Neural cell (in vitro differentiated cells): Measurements from ENCODE around the gene ITGAD. TPM values are rescaled to one million over a fixed set of nuclear protein-coding genes. Genes with fewer than 3 reads are reported as not detected.

Experiments used
- H2AFZ ChIP-seq: fragments of 200-600, 300-800 bp; sonication (generic), shearing (Covaris generic); 2 replicates; pipeline ENCODE4 v1.6.0; 2014; ENCODE audit warnings: low read depth, mild to moderate bottlenecking, antibody characterized with exemption, low read length, moderate library complexity
- H3F3A ChIP-seq: fragments of 200-600 bp; shearing (Covaris generic); 2 replicates; pipeline ENCODE4 v1.6.1; 2016; ENCODE audit warnings: mild to moderate bottlenecking, moderate library complexity, mixed read lengths, antibody characterized with exemption, low read length; ENCODE audit not compliant: insufficient read depth, poor library complexity, severe bottlenecking
- H3K27ac ChIP-seq: fragments of 200-600, 300-800 bp; sonication (generic), shearing (Covaris generic); 2 replicates; pipeline ENCODE4 v1.5.1; 2014; ENCODE audit warnings: mild to moderate bottlenecking, low read length, moderate library complexity
- H3K27me3 ChIP-seq: fragments of 300-800, 200-600 bp; sonication (generic), shearing (Covaris generic); 2 replicates; pipeline ENCODE4 v1.6.0; 2014; ENCODE audit warnings: mild to moderate bottlenecking, low read depth, low read length, moderate library complexity; ENCODE audit not compliant: insufficient read depth
- H3K36me3 ChIP-seq: fragments of 300-800, 200-600 bp; sonication (generic), shearing (Covaris generic); 2 replicates; pipeline ENCODE4 v1.5.1; 2014; ENCODE audit warnings: mild to moderate bottlenecking, antibody characterized with exemption, low read length, moderate library complexity; ENCODE audit not compliant: insufficient read depth
- H3K4me2 ChIP-seq: fragments of 300-800, 200-600 bp; sonication (generic), shearing (Covaris generic); 2 replicates; pipeline ENCODE4 v1.6.0; 2014; ENCODE audit warnings: mild to moderate bottlenecking, low read length
- H3K4me3 ChIP-seq: fragments of 300-800, 200-600 bp; sonication (generic), shearing (Covaris generic); 2 replicates; pipeline ENCODE4 v1.5.1; 2014; ENCODE audit warnings: mild to moderate bottlenecking, low read length, moderate library complexity
- H3K79me2 ChIP-seq: fragments of 200-600 bp; shearing (Covaris generic); replicated peaks from 2 replicates; pipeline ENCODE4 v1.6.0; 2014; ENCODE audit warnings: mild to moderate bottlenecking, low read length, moderate library complexity; ENCODE audit not compliant: insufficient read depth
- H3K9ac ChIP-seq: fragments of 300-800, 200-600 bp; sonication (generic), shearing (Covaris generic); 2 replicates; pipeline ENCODE4 v1.6.1; 2016; ENCODE audit warnings: mild to moderate bottlenecking, low read length, mixed read lengths
- H3K9me2 ChIP-seq: fragments of 200-600 bp; shearing (Covaris generic); 2 replicates; pipeline ENCODE4 v1.6.1; 2016; ENCODE audit warnings: mild to moderate bottlenecking, low read length, mixed read lengths; ENCODE audit not compliant: insufficient read depth
- H3K9me3 ChIP-seq: fragments of 200-600, 300-800 bp; sonication (generic), shearing (Covaris generic); 2 replicates; pipeline ENCODE4 v1.6.1; 2016; ENCODE audit warnings: mild to moderate bottlenecking, mixed run types, low read length, moderate library complexity, mixed read lengths
- H4K20me1 ChIP-seq: fragments of 200-600 bp; shearing (Covaris generic); 2 replicates; pipeline ENCODE4 v1.6.1; 2016; ENCODE audit warnings: mild to moderate bottlenecking, mixed run types; ENCODE audit not compliant: insufficient read depth
- CTCF ChIP-seq: fragments of 450-650 bp; IDR thresholded peaks from 2 replicates; pipeline ENCODE4 v1.5.1; 2014; ENCODE audit warnings: antibody characterized with exemption, mild to moderate bottlenecking, moderate library complexity; ENCODE audit not compliant: poor library complexity, severe bottlenecking
- EP300 ChIP-seq: fragments of 450-650 bp; conservative IDR thresholded peaks from 2 replicates; pipeline ENCODE4 v1.6.1; 2014; ENCODE audit warnings: antibody characterized with exemption, mild to moderate bottlenecking, moderate library complexity; ENCODE audit not compliant: poor library complexity, severe bottlenecking
- EZH2 ChIP-seq: fragments of 200-600, 300-800 bp; shearing (Covaris generic), sonication (generic); IDR thresholded peaks from 2 replicates; pipeline ENCODE4 v1.6.1; 2014; ENCODE audit warnings: antibody characterized with exemption, low read length, borderline replicate concordance, mild to moderate bottlenecking; ENCODE audit not compliant: insufficient read depth, poor library complexity, severe bottlenecking
- MXI1 ChIP-seq: fragments of 450-650 bp; conservative IDR thresholded peaks from 2 replicates; pipeline ENCODE4 v1.6.1; 2014; ENCODE audit warnings: antibody characterized with exemption, mild to moderate bottlenecking; ENCODE audit not compliant: poor library complexity, severe bottlenecking
- POLR2AphosphoS5 ChIP-seq: IDR thresholded peaks from 2 replicates; pipeline ENCODE4 v1.6.1; 2012
- RAD21 ChIP-seq: fragments of 450-650 bp; conservative IDR thresholded peaks from 2 replicates; pipeline ENCODE4 v1.6.1; 2014; ENCODE audit warnings: antibody characterized with exemption, mild to moderate bottlenecking, moderate library complexity
- REST ChIP-seq: IDR thresholded peaks from 2 replicates; pipeline ENCODE4 v1.6.1; 2012; ENCODE audit warnings: borderline replicate concordance
- SMC3 ChIP-seq: fragments of 450-650 bp; conservative IDR thresholded peaks from 2 replicates; pipeline ENCODE4 v1.6.1; 2014; ENCODE audit warnings: antibody characterized with exemption, mild to moderate bottlenecking, moderate library complexity; ENCODE audit not compliant: poor library complexity
- TAF1 ChIP-seq: IDR thresholded peaks from 2 replicates; pipeline ENCODE4 v1.6.1; 2012; ENCODE audit warnings: low read depth
- polyA plus RNA-seq: library from polyadenylated mRNA; depleted of rRNA; stranded (reverse); fragments of >200 nt; gene quantifications from 2 replicates; pipeline ENCODE4 v1.2.3, GENCODE V29; 2014

The ITGAD gene
- polyA plus RNA-seq, 1 donor from 2014 or later, result not detected

- Histone ChIP-seq H3K27ac (no peak overlapping the region), H3K27me3 (no peaks in the 10 kb centered on the region), H3K9ac (no peak overlapping the region), H3F3A (peaks cover 8% of the 10 kb centered on the region), H4K20me1 (no peaks in the 10 kb centered on the region), H3K36me3 (no peaks in the 10 kb centered on the region), H3K9me2 (no peaks in the 10 kb centered on the region), H3K9me3 (no peaks in the 10 kb centered on the region), H2AFZ (no peak overlapping the region), H3K79me2 (peaks cover 15% of the 10 kb centered on the region), H3K4me2 (no peak overlapping the region), H3K4me3 (no peak overlapping the region)
- TF ChIP-seq RAD21, result no peak
- no peak for TF ChIP-seq REST
- TF ChIP-seq SMC3, result no peak
- no peak for TF ChIP-seq MXI1
- TF ChIP-seq TAF1, result no peak
- no peak for TF ChIP-seq EP300
- no peak for TF ChIP-seq CTCF
- no peak for TF ChIP-seq EZH2
- no peak for TF ChIP-seq POLR2AphosphoS5
These were observed 69.0 kb downstream of the ITGAD start for GRCh38 chr16:31461921-31462804.

- Histone ChIP-seq H3K27me3 (no peaks in the 10 kb centered on the region), H3K4me2 (no peak overlapping the region), H3K9me3 (no peaks in the 10 kb centered on the region), H3K27ac (no peak overlapping the region), H3K4me3 (no peak overlapping the region), H3F3A (peaks cover 8% of the 10 kb centered on the region), H3K9me2 (no peaks in the 10 kb centered on the region), H3K79me2 (peaks cover 3% of the 10 kb centered on the region), H3K36me3 (no peaks in the 10 kb centered on the region), H2AFZ (no peak overlapping the region), H4K20me1 (no peaks in the 10 kb centered on the region), H3K9ac (no peak overlapping the region)
- TF ChIP-seq MXI1, result no peak
These were observed 71.2 kb downstream of the ITGAD start for GRCh38 chr16:31464348-31464769.
